Measurements from ENCODE around the gene ACADSB.

The ACADSB gene

GRCh38 chr10:123074215-123074614, 65.4 kb downstream of the ACADSB start:
- no peak overlapping the region for H3K23ac ChIP-seq (ENCODE audit: low read length in 2 of 2)

GRCh38 chr10:123081896-123082295, 73.1 kb downstream of the ACADSB start:
- H3K23ac ChIP-seq (ENCODE audit: low read length in 2 of 2), result no peak overlapping the region
- H4K8ac ChIP-seq (ENCODE audit: low read length), result no peak overlapping the region
- H2AFZ ChIP-seq (ENCODE audit: low read depth, low read length), result no peak overlapping the region
- no peak overlapping the region for H3K4ac ChIP-seq (ENCODE audit: low read depth in 1 of 2, low read length in 2 of 2)
- H2BK15ac ChIP-seq (ENCODE audit: low read depth, poor library complexity, severe bottlenecking), result no peak overlapping the region
- H3K79me1 ChIP-seq (replicated peaks; ENCODE audit: low read length, poor library complexity, severe bottlenecking), result no peaks in the 10 kb centered on the region
- no peak overlapping the region for H3K18ac ChIP-seq (ENCODE audit: low read depth in 1 of 2, low read length in 2 of 2)
- DNase-seq, result no peak
- no peak overlapping the region for H2BK5ac ChIP-seq (ENCODE audit: low read depth, low read length, poor library complexity, severe bottlenecking)
- H2BK120ac ChIP-seq (ENCODE audit: low read depth, low read length), result no peak overlapping the region
- no peaks in the 10 kb centered on the region for H3K27me3 ChIP-seq (ENCODE audit: control insufficient read depth in 1 of 2, insufficient read depth in 1 of 2, low read length in 2 of 2)
- H3K9ac ChIP-seq (ENCODE audit: low read length), result no peak overlapping the region
- H3K9me3 ChIP-seq (ENCODE audit: control insufficient read depth, low read length), result no peaks in the 10 kb centered on the region
- H3K4me2 ChIP-seq (ENCODE audit: low read length, poor library complexity, severe bottlenecking), result no peak overlapping the region
- H3K4me1 ChIP-seq (ENCODE audit: control insufficient read depth, insufficient read depth, low read depth, low read length), result no peaks in the 10 kb centered on the region
- WGBS, result 68% methylated on average over 7 of the region's 7 CpGs
- H4K91ac ChIP-seq (ENCODE audit: low read length), result no peak overlapping the region
- no peak overlapping the region for H3K27ac ChIP-seq (ENCODE audit: low read length, poor library complexity, severe bottlenecking)
- H3K4me3 ChIP-seq (ENCODE audit: insufficient read depth in 1 of 2, low read depth in 1 of 2, low read length in 2 of 2), result no peak overlapping the region
- H3K14ac ChIP-seq (ENCODE audit: low read length in 2 of 2), result no peak overlapping the region
- H3K36me3 ChIP-seq (ENCODE audit: control insufficient read depth in 1 of 2, insufficient read depth in 2 of 2, low read depth in 1 of 2, low read length in 2 of 2), result no peaks in the 10 kb centered on the region
- H2AK5ac ChIP-seq (ENCODE audit: low read length, severe bottlenecking), result no peak overlapping the region
- no peak overlapping the region for H2BK12ac ChIP-seq (ENCODE audit: low read length in 2 of 2)

More at GRCh38 chr10:123074215-123074614, 65.4 kb downstream of the ACADSB start:
- H3K9me3 ChIP-seq (ENCODE audit: control insufficient read depth, low read length), result no peaks in the 10 kb centered on the region
- no peak overlapping the region for H3K27ac ChIP-seq (ENCODE audit: low read length, poor library complexity, severe bottlenecking)
- no peak overlapping the region for H4K8ac ChIP-seq (ENCODE audit: low read length)
- H3K27me3 ChIP-seq (ENCODE audit: control insufficient read depth in 1 of 2, insufficient read depth in 1 of 2, low read length in 2 of 2), result peaks cover 0 to 3% of the 10 kb centered on the region in 2 experiments
- H2AK5ac ChIP-seq (ENCODE audit: low read length, severe bottlenecking), result no peak overlapping the region
- no peak overlapping the region for H3K4ac ChIP-seq (ENCODE audit: low read depth in 1 of 2, low read length in 2 of 2)
- no peak overlapping the region for H3K4me3 ChIP-seq (ENCODE audit: insufficient read depth in 1 of 2, low read depth in 1 of 2, low read length in 2 of 2)
- H3K14ac ChIP-seq (ENCODE audit: low read length in 2 of 2), result no peak overlapping the region
- H3K4me1 ChIP-seq (ENCODE audit: control insufficient read depth, insufficient read depth, low read depth, low read length), result no peaks in the 10 kb centered on the region
- H2AFZ ChIP-seq (ENCODE audit: low read depth, low read length), result no peak overlapping the region
- DNase-seq, result no peak
- H3K4me2 ChIP-seq (ENCODE audit: low read length, poor library complexity, severe bottlenecking), result no peak overlapping the region
- no peak overlapping the region for H4K91ac ChIP-seq (ENCODE audit: low read length)
- H2BK120ac ChIP-seq (ENCODE audit: low read depth, low read length), result no peak overlapping the region
- no peak overlapping the region for H2BK12ac ChIP-seq (ENCODE audit: low read length in 2 of 2)
- no peak overlapping the region for H2BK5ac ChIP-seq (ENCODE audit: low read depth, low read length, poor library complexity, severe bottlenecking)
- no peaks in the 10 kb centered on the region for H3K36me3 ChIP-seq (ENCODE audit: control insufficient read depth in 1 of 2, insufficient read depth in 2 of 2, low read depth in 1 of 2, low read length in 2 of 2)
- no peak overlapping the region for H3K9ac ChIP-seq (ENCODE audit: low read length)
- H2BK15ac ChIP-seq (ENCODE audit: low read depth, poor library complexity, severe bottlenecking), result no peak overlapping the region
- H3K79me1 ChIP-seq (replicated peaks; ENCODE audit: low read length, poor library complexity, severe bottlenecking), result no peaks in the 10 kb centered on the region
- no peak overlapping the region for H3K18ac ChIP-seq (ENCODE audit: low read depth in 1 of 2, low read length in 2 of 2)
- WGBS, result 70% methylated on average over 5 of the region's 5 CpGs

- Histone ChIP-seq H3K4me1 (ENCODE audit: control insufficient read depth, insufficient read depth, low read depth, low read length) (no peaks in the 10 kb centered on the region), H3K18ac (ENCODE audit: low read depth in 1 of 2, low read length in 2 of 2) (no peak overlapping the region), H3K9me3 (ENCODE audit: control insufficient read depth, low read length) (no peaks in the 10 kb centered on the region), H2AFZ (ENCODE audit: low read depth, low read length) (no peak overlapping the region), H3K36me3 (ENCODE audit: control insufficient read depth in 1 of 2, insufficient read depth in 2 of 2, low read depth in 1 of 2, low read length in 2 of 2) (no peaks in the 10 kb centered on the region), H4K91ac (ENCODE audit: low read length) (no peak overlapping the region), H2AK5ac (ENCODE audit: low read length, severe bottlenecking) (no peak overlapping the region), H4K8ac (ENCODE audit: low read length) (no peak overlapping the region), H3K4me3 (ENCODE audit: insufficient read depth in 1 of 2, low read depth in 1 of 2, low read length in 2 of 2) (no peak overlapping the region), H3K9ac (ENCODE audit: low read length) (no peak overlapping the region), H3K79me1 (replicated peaks; ENCODE audit: low read length, poor library complexity, severe bottlenecking) (no peaks in the 10 kb centered on the region), H3K14ac (ENCODE audit: low read length in 2 of 2) (no peak overlapping the region), H2BK120ac (ENCODE audit: low read depth, low read length) (no peak overlapping the region), H3K4ac (ENCODE audit: low read depth in 1 of 2, low read length in 2 of 2) (no peak overlapping the region), H2BK12ac (ENCODE audit: low read length in 2 of 2) (no peak overlapping the region), H3K27me3 (ENCODE audit: control insufficient read depth in 1 of 2, insufficient read depth in 1 of 2, low read length in 2 of 2) (no peaks in the 10 kb centered on the region), H3K27ac (ENCODE audit: low read length, poor library complexity, severe bottlenecking) (no peak overlapping the region), H2BK15ac (ENCODE audit: low read depth, poor library complexity, severe bottlenecking) (no peak overlapping the region), H2BK5ac (ENCODE audit: low read depth, low read length, poor library complexity, severe bottlenecking) (no peak overlapping the region), H3K4me2 (ENCODE audit: low read length, poor library complexity, severe bottlenecking) (no peak overlapping the region), H3K23ac (ENCODE audit: low read length in 2 of 2) (no peak overlapping the region)
- DNase-seq, result no peak
- 66% methylated on average over 6 of the region's 6 CpGs for WGBS
These were observed 75.0 kb downstream of the ACADSB start for GRCh38 chr10:123083811-123084210.

- H2AK5ac ChIP-seq (ENCODE audit: low read length, severe bottlenecking), result no peak overlapping the region
These were observed 77.5 kb downstream of the ACADSB start for GRCh38 chr10:123086281-123086680.

More at GRCh38 chr10:123086281-123086680, 77.5 kb downstream of the ACADSB start:
- Histone ChIP-seq H3K27ac (ENCODE audit: low read length, poor library complexity, severe bottlenecking) (no peak overlapping the region), H3K4me2 (ENCODE audit: low read length, poor library complexity, severe bottlenecking) (no peak overlapping the region), H2BK12ac (ENCODE audit: low read length in 2 of 2) (no peak overlapping the region), H4K8ac (ENCODE audit: low read length) (no peak overlapping the region), H3K4ac (ENCODE audit: low read depth in 1 of 2, low read length in 2 of 2) (no peak overlapping the region), H3K4me3 (ENCODE audit: insufficient read depth in 1 of 2, low read depth in 1 of 2, low read length in 2 of 2) (no peak overlapping the region), H2BK15ac (ENCODE audit: low read depth, poor library complexity, severe bottlenecking) (no peak overlapping the region), H3K36me3 (ENCODE audit: control insufficient read depth in 1 of 2, insufficient read depth in 2 of 2, low read depth in 1 of 2, low read length in 2 of 2) (no peaks in the 10 kb centered on the region), H2BK5ac (ENCODE audit: low read depth, low read length, poor library complexity, severe bottlenecking) (no peak overlapping the region), H3K4me1 (ENCODE audit: control insufficient read depth, insufficient read depth, low read depth, low read length) (no peaks in the 10 kb centered on the region), H3K9ac (ENCODE audit: low read length) (no peak overlapping the region), H2BK120ac (ENCODE audit: low read depth, low read length) (no peak overlapping the region), H4K91ac (ENCODE audit: low read length) (no peak overlapping the region), H3K27me3 (ENCODE audit: control insufficient read depth in 1 of 2, insufficient read depth in 1 of 2, low read length in 2 of 2) (no peaks in the 10 kb centered on the region), H3K9me3 (ENCODE audit: control insufficient read depth, low read length) (no peaks in the 10 kb centered on the region), H2AFZ (ENCODE audit: low read depth, low read length) (no peak overlapping the region), H3K79me1 (replicated peaks; ENCODE audit: low read length, poor library complexity, severe bottlenecking) (no peaks in the 10 kb centered on the region), H3K23ac (ENCODE audit: low read length in 2 of 2) (no peak overlapping the region), H3K18ac (ENCODE audit: low read depth in 1 of 2, low read length in 2 of 2) (no peak overlapping the region), H3K14ac (ENCODE audit: low read length in 2 of 2) (no peak overlapping the region)
- WGBS, result 86% methylated on average over 6 of the region's 7 CpGs
- DNase-seq, result no peak
